ENCODE measurements around the gene ANO10.
"Not testable (repeated sequence)": the region's sequence is repeated elsewhere in the genome, so short reads cannot be mapped to it uniquely, and the experiment has no call there.

The ANO10 gene

GRCh38 chr3:43573576-43573975 is 48.2 kb downstream of the ANO10 start:
- no peak for DNase-seq

DNA sequence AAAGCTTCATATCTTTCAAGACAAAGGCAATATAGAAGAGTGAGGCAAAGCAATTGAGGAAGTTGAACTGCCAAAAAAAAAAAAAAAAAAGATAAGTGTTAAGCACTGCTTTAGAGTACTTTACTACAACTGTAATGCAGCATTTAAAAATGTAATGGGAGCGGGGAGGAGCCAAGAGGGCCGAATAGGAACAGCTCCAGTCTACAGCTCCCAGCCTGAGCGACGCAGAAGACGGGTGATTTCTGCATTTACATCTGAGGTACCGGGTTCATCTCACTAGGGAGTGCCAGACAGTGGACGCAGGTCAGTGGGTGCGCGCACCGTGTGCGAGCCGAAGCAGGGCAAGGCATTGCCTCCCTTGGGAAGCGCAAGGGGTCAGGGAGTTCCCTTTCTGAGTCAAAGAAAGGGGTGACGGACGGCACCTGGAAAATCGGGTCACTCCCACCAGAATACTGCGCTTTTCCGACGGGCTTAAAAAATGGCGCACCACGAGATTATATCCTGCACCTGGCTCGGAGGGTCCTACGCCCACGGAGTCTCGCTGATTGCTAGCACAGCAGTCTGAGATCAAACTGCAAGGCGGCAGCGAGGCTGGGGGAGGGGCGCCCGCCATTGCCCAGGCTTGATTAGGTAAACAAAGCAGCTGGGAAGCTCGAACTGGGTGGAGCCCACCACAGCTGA is 56.0 kb downstream of the ANO10 start:
- not testable (repeated sequence) for DNase-seq

DNA sequence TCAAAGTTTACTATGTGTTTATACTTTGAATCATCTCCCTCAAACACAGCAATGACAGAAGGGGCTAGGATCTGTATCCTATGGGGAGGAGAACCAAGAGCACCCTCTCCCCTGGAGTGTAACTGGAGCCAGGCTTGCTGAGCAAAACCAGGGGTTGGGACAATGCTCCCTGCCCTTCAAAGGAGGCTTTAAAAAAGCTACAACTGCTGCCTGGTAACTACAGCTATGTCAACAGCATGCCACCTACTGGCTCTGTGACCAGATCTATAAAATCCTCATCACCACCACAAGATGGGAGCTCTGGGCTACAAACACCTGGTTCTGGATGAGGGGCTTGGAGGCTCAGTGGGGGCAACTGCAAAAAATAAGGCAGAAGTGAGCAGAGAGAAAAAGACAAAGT is 61.9 kb downstream of the ANO10 start:
- no peak for DNase-seq

- DNase-seq, result no peak
Observed at GRCh38 chr3:43558171-43558570, 63.6 kb downstream of the ANO10 start.

DNA sequence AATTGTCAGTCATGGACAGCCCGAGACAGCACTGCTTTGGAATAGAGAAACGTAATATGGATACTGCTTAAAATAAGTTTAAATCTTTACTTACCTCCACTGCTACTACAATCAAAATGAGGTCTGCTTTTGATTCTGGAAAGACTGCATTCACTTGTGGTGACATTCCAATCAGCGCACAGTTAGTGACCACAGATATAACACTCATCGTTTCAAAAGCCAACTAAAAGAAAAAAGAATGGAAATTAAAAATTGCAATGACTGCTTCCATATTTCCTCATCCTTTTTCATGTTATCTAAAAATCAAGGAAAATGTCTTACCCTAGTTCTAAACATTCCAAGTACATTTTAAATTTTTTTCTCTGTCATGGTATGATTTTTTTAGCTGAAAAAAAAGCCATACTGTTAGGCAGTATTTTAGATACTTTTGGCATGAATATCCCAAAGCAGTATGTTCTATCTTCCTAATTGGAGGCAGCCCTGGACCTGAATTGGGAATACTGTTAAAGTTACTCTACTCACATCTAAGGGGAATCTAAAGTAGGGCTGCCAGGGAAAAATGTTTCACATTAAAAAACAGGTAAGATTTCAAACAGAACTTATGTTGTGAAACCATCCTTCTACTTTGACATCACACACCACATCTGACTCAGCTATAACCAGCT is 72.1 kb downstream of the ANO10 start:
- DNase-seq, result no peak

DNA sequence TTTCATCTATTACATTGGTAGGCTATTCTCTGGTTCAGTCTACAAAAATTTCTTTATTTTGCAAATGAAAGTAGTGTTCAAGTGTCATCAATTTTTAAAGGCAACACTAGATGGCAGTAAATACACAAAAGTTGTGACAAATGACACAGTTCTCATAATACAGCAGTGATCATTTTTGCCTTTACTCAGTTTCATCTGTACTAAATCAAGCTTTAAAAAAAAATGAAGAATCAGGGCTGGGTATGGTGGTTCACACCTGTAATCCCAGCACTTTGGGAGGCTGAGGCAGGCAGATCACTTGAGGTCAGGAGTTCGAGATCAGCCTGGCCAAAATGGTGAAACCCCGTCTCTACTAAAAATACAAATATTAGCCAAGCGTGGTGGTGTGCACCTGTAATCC is 77.5 kb downstream of the ANO10 start:
- peak; percentile 59 for DNase-seq

GRCh38 chr3:43542328-43543043 is 79.3 kb downstream of the ANO10 start:
- no peak for DNase-seq

- DNase-seq, result no peak
Observed at GRCh38 chr3:43540624-43541023, 81.2 kb downstream of the ANO10 start.

DNA sequence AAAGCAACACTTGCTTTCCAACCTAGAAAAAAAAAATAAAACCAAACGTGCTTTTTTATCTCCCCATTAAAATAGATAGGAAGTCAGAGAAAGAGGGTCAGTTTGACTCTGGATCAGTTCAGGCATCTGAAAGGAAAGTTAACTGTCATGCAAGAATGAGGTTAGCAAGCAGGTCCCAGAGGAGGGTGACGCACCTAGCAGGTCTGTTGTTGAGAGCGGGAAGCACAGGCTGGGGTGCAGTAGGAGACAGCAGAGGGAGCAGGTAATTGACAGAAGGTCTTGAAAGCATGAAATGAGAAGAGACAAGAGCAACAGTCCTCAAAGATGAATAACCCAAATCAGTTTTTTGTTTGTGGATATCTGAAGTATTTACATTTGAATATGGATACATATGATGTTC is 82.5 kb downstream of the ANO10 start:
- no peak for DNase-seq

DNA sequence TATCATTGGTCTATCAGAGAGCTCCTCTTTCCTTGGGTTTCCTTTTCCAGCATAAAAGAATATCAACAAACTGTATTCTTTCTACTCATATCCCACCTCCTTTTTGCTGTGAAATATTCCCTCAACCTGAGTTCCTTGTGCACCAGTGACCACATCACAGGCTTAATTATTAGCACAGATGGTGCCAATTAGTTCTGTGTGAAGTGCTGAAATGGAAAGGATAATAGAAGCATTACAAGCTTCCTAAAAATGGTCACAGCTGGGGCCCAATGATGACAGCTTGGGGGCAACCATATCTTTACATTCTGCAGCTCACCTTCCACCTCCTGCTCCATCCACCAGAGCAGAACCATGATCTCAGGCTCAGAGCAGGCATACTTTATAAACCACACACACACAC is 84.6 kb downstream of the ANO10 start:
- no peak for DNase-seq

DNA sequence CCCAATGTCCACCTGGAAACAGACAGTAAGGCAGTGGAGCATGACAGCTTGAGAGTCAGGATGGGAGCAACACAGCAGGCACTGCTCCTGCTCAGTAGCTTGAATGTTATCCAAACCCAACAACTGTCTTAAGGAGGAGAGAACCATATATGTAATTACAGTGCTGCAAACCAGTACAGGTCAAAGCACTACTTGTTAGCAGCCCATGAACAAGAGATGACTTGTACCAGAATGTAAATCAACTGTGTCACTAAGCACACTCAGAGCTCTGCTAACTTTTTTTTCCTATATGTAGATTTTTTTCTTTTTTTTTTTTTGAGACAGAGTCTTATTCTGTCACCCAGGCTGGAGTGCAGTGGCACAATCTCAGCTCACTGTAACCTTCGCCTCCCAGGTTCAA is 87.1 kb downstream of the ANO10 start:
- no peak for DNase-seq

DNA sequence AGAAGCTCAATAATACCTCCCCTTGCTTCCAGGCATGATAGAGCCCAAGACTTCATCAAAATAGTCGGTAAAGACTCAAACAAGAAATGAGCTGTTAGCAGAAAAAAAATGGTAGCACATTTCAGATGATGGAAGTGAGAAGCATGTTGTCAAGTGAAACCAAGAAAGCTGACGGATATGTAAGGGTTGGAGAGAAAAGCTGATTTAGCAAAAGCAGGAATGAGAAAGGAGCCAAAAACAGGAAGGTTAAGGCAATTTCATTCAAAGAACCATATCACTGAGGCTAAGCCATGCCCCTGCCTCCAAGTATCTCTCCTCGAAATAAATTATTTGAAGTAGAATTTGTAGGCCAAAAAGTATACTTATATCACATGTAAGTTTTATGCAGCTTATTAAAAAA is 88.8 kb downstream of the ANO10 start:
- DNase-seq, result no peak

GRCh38 chr3:43531835-43532234 is 90.0 kb downstream of the ANO10 start:
- DNase-seq, result no peak

DNA sequence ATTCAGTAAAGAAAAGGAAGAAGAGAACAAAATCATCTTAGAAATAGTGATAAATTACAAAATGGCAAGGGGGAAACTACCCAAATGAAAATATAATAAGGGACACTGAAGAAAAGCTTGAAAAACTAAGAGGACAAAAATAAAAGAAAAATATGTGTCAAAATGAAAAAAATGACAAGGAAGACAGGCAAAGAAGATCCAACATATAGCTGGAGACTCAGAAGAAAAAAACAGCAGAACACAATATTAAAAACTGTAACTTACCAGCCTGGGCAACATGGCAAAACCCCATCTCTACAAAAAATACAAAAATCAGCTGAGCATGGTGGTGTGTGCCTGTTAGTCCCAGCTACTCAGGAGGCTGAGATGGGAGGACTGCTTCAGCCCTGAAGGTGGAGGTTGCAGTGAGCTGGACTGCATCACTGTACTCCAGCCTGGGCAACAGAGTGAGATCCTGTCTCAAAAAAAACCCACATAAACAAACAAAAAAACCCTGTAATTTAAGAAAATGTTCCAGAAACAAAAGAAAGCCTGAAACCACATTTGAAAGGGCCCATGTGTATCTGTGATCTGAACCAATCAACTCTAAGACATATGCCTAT is 93.2 kb downstream of the ANO10 start:
- no peak for DNase-seq

- DNase-seq, result no peak
Observed at GRCh38 chr3:43526956-43527355, 94.9 kb downstream of the ANO10 start.

DNA sequence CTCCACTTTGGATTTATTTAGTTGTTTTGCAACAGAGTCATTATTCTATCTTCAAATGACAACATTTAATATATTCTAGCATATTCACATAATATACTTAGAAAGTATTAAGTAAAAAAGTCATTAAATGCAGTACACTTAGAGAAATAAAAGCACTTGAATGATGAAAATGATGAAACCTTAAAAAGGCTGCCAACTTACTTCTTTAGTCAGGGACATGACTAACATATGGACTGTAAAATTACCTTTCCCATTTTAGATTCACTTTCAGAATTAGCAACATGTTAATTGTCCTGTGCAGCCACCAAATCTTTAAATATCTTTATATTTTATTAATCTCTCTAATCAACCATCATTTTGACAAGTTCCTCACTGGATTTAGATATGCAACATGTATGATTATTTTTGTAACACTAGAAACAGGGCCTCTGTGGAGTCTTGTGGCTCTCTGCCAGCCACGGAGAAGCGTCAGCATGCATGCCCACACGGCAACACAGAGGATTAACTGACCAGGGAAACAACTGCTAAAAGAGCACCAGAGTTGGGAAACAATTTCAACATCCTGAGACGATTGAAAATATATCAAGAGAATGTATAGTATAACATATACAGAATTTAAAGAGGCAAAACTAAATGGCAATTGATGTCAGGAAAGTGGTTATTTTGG is 95.7 kb downstream of the ANO10 start:
- DNase-seq, result no peak

DNA sequence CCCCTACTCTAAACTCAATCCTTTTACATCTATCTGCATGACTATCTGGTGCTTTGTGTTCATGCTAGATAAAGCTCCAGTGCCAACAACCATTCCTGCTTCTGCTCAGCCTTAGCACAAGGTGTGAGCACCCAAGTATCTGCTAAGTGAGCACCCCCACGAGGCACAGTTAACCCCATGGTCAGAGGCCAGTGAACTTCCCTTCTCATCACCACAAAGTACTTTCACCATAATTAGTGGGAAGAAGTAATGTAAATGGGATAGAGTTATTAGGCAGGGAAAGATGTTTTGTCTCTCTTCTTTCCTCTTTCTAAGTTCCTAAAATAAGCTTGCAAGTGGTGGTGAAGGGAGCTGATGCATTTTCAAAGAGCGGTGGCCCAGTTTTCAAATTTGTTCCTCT is 96.4 kb downstream of the ANO10 start:
- DNase-seq, result no peak

DNA sequence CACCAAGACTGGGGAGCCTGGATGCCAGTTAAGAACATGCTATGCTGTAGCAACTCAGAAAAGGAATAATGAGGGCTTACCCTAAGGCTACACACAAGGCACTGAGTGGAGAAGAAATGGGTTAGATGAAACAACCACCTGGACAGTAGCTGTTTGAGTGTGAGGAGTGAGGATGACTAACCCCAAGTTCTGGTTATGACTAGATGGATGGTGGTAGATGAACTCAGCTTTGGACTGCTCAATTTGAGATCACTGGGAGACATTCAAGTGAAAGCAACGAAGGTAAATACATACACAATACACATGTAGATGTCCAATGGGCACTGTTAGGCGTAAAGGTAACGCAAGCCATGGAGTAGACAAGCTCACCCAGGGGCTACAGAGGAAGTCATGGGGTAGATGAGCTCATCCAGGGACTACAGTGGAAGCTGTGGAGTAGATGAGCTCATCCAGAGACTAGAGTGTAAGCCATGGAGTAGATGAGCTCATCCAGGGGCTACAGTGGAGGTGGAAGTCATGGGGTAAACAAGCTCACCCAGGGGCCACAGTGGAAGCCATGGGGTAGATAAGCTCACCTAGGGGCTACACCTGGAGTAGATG is 98.3 kb downstream of the ANO10 start:
- DNase-seq, result no peak

- no peak for DNase-seq
Observed at GRCh38 chr3:43522727-43523362, 99.0 kb downstream of the ANO10 start.

DNA sequence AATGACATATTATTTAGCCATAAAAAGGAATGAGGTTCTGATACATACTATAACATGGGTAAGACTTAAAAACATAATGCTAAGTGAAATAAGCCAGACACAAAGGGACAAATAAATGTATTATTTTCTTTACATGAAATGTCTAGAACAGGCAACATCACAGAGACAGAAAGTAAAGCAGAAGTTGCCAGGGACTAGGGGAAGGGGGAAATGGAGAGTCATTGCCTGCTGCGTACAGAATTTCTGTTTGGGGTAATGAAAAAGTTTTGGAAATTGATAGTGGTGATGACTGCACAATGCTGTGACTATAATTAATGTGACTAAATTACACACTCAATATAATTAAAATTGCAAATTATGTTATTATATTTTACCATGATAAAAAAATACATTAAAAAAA is 99.9 kb downstream of the ANO10 start:
- DNase-seq, result no peak

DNA sequence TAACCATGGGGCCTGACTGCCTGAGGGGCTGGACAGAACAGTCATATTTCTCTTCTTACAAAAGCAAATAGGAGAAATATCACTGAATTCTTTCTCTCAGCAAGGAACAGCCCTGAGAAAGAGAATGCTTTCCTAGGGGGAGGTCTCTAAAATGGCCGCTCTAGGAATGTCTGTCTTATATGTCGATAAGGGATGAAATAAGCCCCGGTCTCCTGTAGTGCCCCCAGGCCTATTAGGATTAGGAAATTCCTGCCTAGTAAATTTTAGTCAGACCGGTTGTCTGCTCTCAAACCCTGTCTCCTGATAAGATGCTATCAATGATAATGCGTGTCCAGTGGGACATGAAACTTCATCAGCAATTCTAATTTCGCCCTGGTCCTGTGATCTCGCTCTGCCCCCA is 103.3 kb downstream of the ANO10 start:
- not testable (repeated sequence) for DNase-seq

GRCh38 chr3:43515970-43516635 is 105.7 kb downstream of the ANO10 start:
- no peak for DNase-seq

Data from RPMI8226 (cell line).